Cardiac septum (tissue), 1 donor: ENCODE results near the gene PAK4. TPM values are rescaled to one million over a fixed set of nuclear protein-coding genes. Genes with fewer than 3 reads are reported as not detected.
"Not testable (repeated sequence)": the region's sequence is repeated elsewhere in the genome, so short reads cannot be mapped to it uniquely, and the experiment has no call there.

Experiments used
- DNase-seq: peaks from one replicate; pipeline ENCODE4 v3.0.0-alpha.2; 2020; ENCODE audit warnings: low spot score
- intact Hi-C: fragments of 100-400 bp; cut with DNase I; formaldehyde crosslinking; loops from one replicate; pipeline ENCODE4 v1.14.0; 2022
- total RNA-seq: library from RNA; stranded (reverse); fragmentation: NEBNext Ultra II Directional; extraction: Animal tissue kit (Norgen Biotek cat#: 25700); gene quantifications from one replicate; pipeline ENCODE4 v1.2.1, GENCODE V29; 2021
- donor health status: DM: no; HTN: no; CAD: no.

Gene PAK4
- total RNA-seq, 1 donor from 2014 or later = 18.6 TPM

DNA sequence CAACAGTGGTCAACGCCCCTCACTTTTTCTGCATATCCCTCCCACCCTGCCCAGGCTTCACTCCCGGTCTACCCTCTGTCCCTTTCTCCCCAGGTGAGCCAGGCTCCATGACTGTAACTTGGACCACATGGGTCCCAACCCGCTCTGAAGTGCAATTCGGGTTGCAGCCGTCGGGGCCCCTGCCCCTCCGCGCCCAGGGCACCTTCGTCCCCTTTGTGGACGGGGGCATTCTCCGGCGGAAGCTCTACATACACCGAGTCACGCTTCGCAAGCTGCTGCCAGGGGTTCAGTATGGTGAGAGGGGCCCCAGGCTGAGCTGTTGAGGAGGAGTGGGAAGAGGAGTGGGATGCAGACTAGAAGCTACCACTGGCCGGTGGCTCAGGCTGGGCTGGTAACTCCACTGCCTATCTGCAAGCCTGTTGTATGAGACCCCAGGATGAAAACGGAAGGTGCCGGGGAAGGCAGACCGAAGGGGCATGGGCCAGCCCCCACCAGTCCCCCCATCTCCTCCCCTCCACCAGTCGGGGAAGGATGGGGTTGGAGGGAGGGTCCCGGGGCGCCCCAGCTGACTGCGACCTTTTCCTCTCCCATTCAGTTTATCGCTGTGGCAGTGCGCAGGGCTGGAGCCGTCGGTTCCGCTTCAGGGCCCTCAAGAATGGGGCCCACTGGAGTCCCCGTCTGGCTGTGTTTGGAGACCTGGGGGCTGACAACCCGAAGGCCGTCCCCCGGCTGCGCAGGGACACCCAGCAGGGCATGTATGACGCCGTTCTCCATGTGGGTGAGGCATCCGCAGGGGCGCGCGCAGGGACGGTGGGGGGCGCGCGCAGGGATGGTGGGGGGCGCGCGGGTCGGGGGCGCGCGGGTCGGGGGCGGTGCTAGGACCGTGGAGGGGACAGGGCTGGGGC lies 27.0 kb upstream of the PAK4 start:
- intact Hi-C loops = no loop called here
- no peak for DNase-seq

DNA sequence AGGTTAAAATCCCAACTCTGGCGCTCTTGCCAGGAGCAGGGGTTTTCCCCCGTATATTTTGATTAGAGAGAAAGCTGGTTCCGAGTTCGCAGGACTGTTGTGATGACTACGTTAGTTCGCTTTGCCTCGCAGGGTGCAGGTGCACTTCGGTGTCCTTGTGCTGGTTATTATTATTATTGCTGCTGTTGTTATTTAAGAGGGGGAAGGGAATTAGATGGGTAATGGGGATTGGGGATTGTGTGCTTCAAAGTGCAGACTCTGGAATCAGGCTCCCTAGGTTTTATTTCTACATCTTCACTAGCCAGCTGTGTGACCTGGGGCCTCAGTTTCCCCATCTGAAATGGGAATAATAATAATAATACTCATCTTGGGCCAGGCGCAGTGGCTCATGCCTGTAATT lies 26.2 kb upstream of the PAK4 start:
- no peak for DNase-seq
- intact Hi-C loops = no loop called here

- intact Hi-C loops = no loop called here
- no peak for DNase-seq
Observed at GRCh38 chr19:39100500-39101166, 25.0 kb upstream of the PAK4 start.

GRCh38 chr19:39103151-39103550 lies 22.4 kb upstream of the PAK4 start:
- DNase-seq = no peak
- intact Hi-C loops = no loop called here

GRCh38 chr19:39104186-39104596 lies 21.4 kb upstream of the PAK4 start:
- intact Hi-C loops = no loop called here

DNA sequence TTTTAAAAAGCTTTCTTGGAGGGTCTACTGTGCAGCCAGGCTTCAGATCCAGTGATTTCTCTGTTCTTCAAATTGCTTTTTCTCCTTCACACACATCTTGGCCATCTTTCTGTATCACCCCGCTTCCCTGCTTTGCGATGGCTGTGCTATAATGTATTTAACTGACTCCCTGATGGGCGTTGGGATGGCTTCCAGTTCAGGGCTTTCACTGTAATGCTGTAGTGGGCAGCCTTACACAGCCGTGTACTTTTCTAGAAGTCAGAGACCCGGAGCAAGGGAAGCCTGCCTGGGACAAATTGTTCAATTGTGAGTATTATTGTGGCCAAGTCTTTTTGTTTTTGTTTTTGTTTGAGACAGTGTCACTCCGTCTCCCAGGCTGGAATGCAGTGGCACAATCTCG lies 19.4 kb upstream of the PAK4 start:
- DNase-seq = no peak
- intact Hi-C loops = no loop called here

More at GRCh38 chr19:39104186-39104596, 21.4 kb upstream of the PAK4 start:
- DNase-seq = no peak

DNA sequence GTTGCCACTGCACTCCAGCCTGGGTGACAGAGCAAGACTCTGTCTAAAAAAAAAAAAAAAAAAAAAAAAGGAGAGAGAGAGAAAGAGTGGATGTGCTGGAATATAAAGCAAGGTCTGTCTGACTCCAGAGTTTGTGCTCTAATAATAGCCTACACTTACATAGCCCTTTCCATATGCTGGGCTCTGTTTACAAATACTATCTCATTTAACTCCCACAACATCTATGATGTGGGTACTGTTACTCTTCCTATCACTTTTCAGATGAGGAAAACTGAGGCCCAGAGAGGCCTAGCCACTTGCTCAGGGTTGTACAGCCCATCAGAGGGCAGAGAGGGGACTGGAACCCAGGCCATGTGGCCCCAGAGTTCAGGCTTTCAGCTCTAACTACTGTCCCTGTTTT lies 15.9 kb upstream of the PAK4 start:
- intact Hi-C loops = no loop called here

DNA sequence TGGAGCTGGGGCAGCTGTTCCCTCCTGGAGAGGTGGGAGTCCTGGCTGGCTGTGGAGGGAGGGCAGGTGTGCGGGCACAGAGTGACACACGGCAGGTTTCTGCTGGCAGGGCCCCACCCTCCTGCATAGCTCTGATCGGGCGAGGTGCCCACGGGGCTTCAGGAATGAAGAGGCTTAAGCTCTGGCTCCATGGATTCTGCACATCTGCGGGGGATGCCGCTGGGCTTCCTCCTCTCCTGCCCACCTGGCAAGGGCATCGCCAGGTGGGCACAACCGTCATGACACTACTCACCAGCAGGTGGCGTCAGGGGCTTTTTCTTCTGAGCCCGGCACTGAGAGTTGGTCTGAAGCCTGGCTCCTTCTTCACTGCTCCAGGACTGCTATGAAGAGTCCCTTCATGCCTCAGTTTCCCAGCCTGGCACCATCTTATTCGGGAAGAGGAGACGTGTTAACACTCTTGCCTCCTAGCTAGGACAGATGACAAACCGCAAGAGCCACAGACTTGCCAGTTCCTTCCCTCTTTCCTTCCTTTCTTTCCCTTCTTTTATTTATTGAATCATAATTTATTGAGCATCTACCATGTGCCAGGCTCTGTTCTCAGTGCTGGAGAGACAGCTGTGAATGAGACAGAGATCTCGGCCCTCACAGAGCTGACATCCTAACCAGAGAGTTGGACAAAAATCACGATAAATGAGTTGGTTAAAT lies 15.2 kb upstream of the PAK4 start:
- intact Hi-C loops = no loop called here
- no peak for DNase-seq

More for the DNA sequence above, 15.9 kb upstream of the PAK4 start:
- no peak for DNase-seq

DNA sequence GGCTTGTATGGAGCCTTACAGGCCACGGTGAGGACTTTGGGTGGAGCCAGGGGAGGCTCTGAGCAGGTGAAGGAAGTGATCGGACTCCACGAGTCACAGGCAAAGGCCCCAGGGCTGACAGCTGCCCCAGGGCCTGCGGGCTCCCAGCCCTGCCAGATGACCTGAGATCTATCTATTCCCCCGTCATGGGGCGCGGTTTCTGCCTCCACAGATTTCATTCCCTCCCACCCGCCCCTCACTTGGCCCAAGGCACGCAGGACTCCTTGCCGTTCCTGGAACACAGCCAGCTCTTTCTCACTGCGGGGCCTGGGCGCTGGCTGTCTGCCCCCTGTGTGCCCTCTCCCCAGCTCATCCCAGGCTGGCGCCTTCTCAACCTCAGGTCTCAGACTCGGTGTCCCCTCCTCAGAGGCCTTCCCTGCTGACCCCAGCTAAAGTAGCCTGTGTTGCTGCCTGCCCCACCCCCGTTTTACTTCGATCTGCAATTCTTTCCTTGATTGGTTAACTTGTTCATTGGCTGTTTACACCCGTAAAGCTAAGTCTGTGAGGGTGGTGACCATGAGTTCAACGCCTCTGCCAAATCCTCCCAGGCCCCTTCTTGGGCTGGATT lies 13.9 kb upstream of the PAK4 start:
- intact Hi-C loops = no loop called here
- DNase-seq = no peak

DNA sequence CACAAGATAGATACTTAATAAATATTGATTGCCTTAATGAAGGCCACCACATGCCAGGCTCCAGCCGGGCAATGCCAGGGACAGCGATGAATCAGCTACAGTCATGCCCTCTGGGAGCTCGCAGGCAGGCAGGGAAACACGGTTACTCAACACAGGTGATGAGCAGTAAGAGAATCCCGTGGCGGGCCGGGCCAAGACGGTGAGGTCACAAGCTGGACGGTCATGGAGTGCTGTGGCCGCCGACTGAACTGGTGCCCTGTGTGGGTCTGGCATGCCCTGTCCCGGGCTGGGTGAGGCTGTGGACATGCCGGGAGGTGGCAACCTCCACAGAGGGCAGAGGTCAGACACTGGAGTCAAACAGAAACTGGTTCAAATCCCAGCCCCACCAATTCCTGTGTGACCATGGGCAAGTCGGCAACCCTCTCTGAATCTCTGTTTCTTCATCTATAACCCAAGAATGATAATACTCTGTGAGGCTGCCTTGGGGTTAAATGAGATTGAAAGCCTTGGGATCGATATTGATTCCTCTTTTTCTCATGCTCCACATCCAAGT lies 13.2 kb upstream of the PAK4 start:
- intact Hi-C loops = no loop called here
- DNase-seq = no peak

DNA sequence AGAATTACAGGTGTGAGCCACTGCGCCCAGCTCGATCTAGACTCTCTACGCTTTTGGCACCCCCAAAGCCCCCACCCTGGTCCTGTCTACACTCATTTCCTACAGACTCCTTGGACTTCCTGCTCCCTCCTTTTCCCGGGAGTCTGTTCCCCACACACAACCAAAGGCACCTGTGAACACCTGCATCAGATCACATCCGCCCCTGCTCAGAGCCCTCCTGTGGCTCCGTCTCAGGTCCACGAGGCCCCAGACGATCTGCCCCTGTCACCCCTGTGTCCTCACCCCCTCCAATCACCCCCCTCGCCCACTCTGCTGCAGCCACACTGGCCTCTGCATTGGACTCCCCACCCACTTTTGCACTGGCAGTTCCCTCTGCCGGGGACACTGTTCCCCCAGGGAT lies 12.4 kb upstream of the PAK4 start:
- intact Hi-C loops = no loop called here
- DNase-seq = no peak

- intact Hi-C loops = no loop called here
- no peak for DNase-seq
Observed at GRCh38 chr19:39115105-39115847, 10.3 kb upstream of the PAK4 start.

DNA sequence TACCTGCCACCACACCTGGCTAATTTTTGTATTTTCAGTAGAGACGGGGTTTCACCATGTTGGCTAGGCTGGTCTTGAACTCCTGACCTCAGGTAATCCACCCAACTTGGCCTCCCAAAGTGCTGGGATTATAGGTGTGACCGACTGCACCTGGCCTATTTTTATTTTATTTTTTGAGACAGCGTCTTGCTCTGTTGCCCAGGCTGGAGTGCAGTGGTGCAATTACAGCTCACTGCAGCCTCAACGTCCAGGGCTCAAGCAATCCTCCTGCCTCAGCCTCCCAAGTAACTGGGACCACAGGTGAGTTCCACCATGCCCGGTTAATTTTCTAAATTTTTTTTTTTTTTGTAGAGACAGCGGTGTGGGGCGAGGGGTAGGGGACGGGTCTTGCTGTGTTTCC lies 8.6 kb upstream of the PAK4 start:
- DNase-seq, intact Hi-C loops: not testable (repeated sequence)

DNA sequence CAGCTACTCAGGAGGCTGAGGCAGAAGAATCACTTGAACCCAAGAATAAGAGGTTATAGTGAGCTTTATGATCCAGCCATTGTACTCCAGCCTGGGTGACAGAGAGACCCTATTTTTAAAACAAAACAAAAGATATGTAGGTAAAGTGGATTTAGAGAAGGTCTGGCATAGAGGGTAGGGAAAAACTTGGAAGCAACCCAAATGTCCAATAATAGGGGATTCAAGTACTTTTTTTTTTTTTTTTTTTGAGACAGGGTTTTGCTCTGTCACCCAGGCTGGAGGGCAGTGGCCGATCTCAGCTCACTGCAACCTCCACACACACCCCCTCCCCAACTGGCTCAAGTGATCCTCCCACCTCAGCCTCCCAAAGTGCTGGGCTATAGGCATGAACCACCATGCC lies 5.8 kb upstream of the PAK4 start:
- intact Hi-C loops = loop anchor here (5.0 to 10.0 kb wide), 4 partner anchors 155 to 503 kb away; partner anchors contain the start of genes EID2B, EIF3K, MAP4K1 and PLEKHG2
- DNase-seq = no peak

DNA sequence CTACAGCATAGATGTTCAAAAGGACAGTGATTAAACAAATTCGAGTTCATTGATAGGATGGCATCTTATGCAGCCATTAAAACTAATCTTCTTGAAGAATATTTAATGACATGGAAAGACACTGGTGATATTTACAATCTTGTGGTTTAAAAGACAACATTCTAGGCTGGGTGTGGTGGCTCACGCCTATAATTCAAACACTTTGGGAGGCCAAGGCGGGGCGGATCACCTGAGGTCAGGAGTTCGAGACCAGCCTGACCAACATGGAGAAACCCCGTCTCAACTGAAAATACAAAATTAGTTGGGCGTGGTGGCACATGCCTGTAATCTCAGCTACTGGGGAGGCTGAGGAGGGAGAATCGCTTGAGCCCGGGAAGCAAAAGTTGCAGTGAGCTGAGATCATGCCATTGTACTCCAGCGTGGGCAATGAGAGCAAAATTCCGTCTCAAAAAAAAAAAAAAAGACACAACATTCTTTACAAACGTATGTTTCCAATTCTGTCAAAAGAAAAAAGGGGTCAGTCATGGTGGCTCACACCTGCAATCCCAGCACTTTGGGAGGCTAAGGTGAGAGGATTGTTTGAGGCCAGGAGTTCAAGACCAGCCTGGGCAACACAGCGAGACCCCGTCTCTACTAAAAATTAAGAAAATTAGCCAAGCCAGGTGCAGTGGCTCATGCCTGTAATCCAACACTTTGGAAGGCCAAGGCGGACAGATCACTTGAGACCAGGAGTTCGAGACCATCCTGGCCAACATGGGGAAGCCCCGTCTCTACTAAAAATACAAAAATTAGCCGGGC lies 2.5 kb upstream of the PAK4 start:
- no peak for DNase-seq
- intact Hi-C loops = loop anchor here (1.0 to 10.0 kb wide), 6 partner anchors 64 to 506 kb away; partner anchors contain the start of genes EID2B, EIF3K, MAP4K1 and PLEKHG2

- intact Hi-C loops = loop anchor here (5.0 to 10.0 kb wide), 4 partner anchors 159 to 507 kb away; partner anchors contain the start of genes EID2B, EIF3K, MAP4K1 and PLEKHG2
- DNase-seq = no peak
Observed at GRCh38 chr19:39124136-39124764, 1.3 kb upstream of the PAK4 start.

DNA sequence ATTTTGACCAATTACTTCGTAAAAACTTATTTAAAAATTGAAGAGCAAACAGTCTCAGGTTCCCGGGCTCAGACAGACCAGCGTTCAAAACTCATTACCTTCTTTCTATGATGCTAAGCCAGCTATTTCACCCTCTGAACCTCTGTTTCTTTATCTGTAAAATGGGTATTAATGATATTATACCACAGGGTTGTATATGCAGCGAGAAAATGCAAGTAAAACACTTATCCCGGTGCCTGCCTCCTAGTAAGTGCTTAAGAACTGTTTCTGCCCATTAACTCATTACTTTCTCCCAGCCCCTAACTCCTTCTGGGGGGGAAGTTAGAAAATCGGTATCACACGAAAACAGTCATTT lies 410 bp upstream of the PAK4 start:
- no peak for DNase-seq
- intact Hi-C loops = loop anchor here (10.0 kb wide), 3 partner anchors 160 to 410 kb away; partner anchors contain the start of genes EID2B and PLEKHG2
